Mucosa of rectum (tissue), 2 donors: ENCODE measurements around the gene CYP4F12.

Source experiments
- H3K27ac ChIP-seq, 2 donors: one replicate each; pipeline ENCODE4 v1.7.0; 2013; ENCODE audit warnings: inconsistent platforms in 2 of 2, low read depth in 2 of 2, low read length in 2 of 2
- H3K27me3 ChIP-seq, 2 donors: one replicate each; pipeline ENCODE4 v1.7.0; 2013; ENCODE audit warnings: low read length in 2 of 2; ENCODE audit not compliant: control insufficient read depth in 2 of 2, insufficient read depth in 2 of 2
- H3K36me3 ChIP-seq, 2 donors: one replicate each; pipeline ENCODE4 v1.7.0; 2013; ENCODE audit warnings: low read length in 2 of 2; ENCODE audit not compliant: control insufficient read depth in 2 of 2, insufficient read depth in 2 of 2
- H3K4me1 ChIP-seq, 2 donors: one replicate each; pipeline ENCODE4 v1.7.0; 2013; ENCODE audit warnings: low read length in 2 of 2, mild to moderate bottlenecking in 1 of 2; ENCODE audit not compliant: control insufficient read depth in 2 of 2, insufficient read depth in 2 of 2
- H3K4me3 ChIP-seq, 2 donors: one replicate each; pipeline ENCODE4 v1.7.0; 2013; ENCODE audit warnings: low read length in 2 of 2
- H3K9ac ChIP-seq, 2 donors: one replicate each; pipeline ENCODE4 v1.7.0; 2013; ENCODE audit warnings: low read length in 2 of 2, low read depth in 1 of 2, mild to moderate bottlenecking in 1 of 2
- H3K9me3 ChIP-seq, 2 donors: one replicate each; pipeline ENCODE4 v1.7.0; 2013; ENCODE audit warnings: low read length in 2 of 2; ENCODE audit not compliant: control insufficient read depth in 2 of 2
- donor health status: healthy.
- donor health status: Normal muscosa, but diverticular disease.

CYP4F12 gene

DNA sequence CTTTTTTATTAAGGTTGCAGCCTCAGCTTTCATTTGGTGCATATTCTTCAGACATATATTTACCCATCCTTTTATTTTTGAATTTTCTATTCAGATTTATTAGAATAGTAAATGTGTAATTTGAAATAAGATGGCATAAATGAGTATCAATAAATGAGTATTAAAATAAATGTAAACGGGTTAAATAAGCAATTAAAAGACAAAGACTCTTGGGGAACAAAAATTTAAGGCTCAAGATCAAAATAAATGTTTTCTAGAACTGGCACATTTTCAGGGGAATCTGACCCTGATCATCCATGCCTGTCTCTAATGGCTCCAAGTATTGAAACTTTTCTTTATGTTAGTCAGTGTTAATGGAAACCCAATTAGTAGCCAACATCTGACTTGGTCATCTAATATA, 67.9 kb downstream of the CYP4F12 start:
- Histone ChIP-seq H3K4me1 (no peaks in the 10 kb centered on the region), H3K4me3 (no peak overlapping the region), H3K27ac (no peak overlapping the region), H3K36me3 (no peaks in the 10 kb centered on the region), H3K27me3 (no peaks in the 10 kb centered on the region), H3K9me3 (peaks cover 0 to 5% of the 10 kb centered on the region in 2 donors), H3K9ac (no peak overlapping the region)
